H1 (cell line): ENCODE results near the gene RSL24D1. TPM values are rescaled to one million over a fixed set of nuclear protein-coding genes. Genes with fewer than 3 reads are reported as not detected.

ENCODE experiments used
- CTCF ChIA-PET: fragments of 300-600 bp; sonication (Branson Sonifier 250); formaldehyde crosslinking; loops from one replicate; lab custom pipeline; 2021; ENCODE audit not compliant: partially characterized antibody; lab: Charles Lee
- POLR2A ChIA-PET: fragments of 300-600 bp; sonication (Branson Sonifier 250); formaldehyde crosslinking; loops from one replicate; lab custom pipeline; 2021; ENCODE audit warnings: inconsistent platforms; ENCODE audit not compliant: partially characterized antibody; lab: Charles Lee
- DNase-seq, 2 experiments: peaks; one replicate each; pipeline versions ENCODE4 v3.0.0 to v3.0.0-alpha.2; 2010 to 2022; ENCODE audit warnings: low spot score in 2 of 2, low read depth in 1 of 2, mixed read lengths in 1 of 2
- FAIRE-seq: peaks from 2 replicates; lab custom pipeline; 2011; peaks lifted over from hg19 to GRCh38; lab: Jason Lieb, UNC
- H2AFZ ChIP-seq: 2 replicates; pipeline ENCODE4 v1.8.1; 2012; ENCODE audit warnings: low read length, inconsistent platforms
- H2AK5ac ChIP-seq: 2 replicates; pipeline ENCODE4 v1.6.1; 2013; ENCODE audit warnings: low read depth, low read length
- H2BK120ac ChIP-seq: replicated peaks from 2 replicates; pipeline ENCODE3; 2013; ENCODE audit warnings: low read depth, low read length, inconsistent platforms
- H2BK12ac ChIP-seq: 2 replicates; pipeline ENCODE4 v1.6.1; 2013; ENCODE audit warnings: low read depth, low read length
- H2BK15ac ChIP-seq: 2 replicates; pipeline ENCODE4 v1.6.1; 2013; ENCODE audit warnings: low read length
- H2BK20ac ChIP-seq: 2 replicates; pipeline ENCODE4 v1.6.1; 2013; ENCODE audit warnings: low read length
- H2BK5ac ChIP-seq: 2 replicates; pipeline ENCODE4 v1.6.1; 2013; ENCODE audit warnings: low read depth, low read length
- H3K14ac ChIP-seq: 2 replicates; pipeline ENCODE4 v1.6.1; 2013; ENCODE audit warnings: inconsistent platforms; ENCODE audit not compliant: insufficient read length
- H3K18ac ChIP-seq: 2 replicates; pipeline ENCODE4 v1.6.1; 2013; ENCODE audit warnings: low read length; ENCODE audit errors: extremely low read depth
- H3K23ac ChIP-seq: 2 replicates; pipeline ENCODE4 v1.6.1; 2013; ENCODE audit warnings: inconsistent platforms; ENCODE audit not compliant: insufficient read length
- H3K23me2 ChIP-seq: 2 replicates; pipeline ENCODE4 v1.6.1; 2013; ENCODE audit warnings: low read depth, low read length
- H3K27ac ChIP-seq: 2 replicates; pipeline ENCODE4 v1.6.1; 2011; ENCODE audit warnings: low read depth, low read length, inconsistent platforms
- H3K27me3 ChIP-seq, 4 experiments: replicated peaks in 1 of 4; 1 replicate in 1 of 4; 2 replicates in 3 of 4; pipeline versions ENCODE4 v1.6.1 to v1.8.1; 2011 to 2013; ENCODE audit warnings: low read length in 3 of 4, mild to moderate bottlenecking in 3 of 4, inconsistent platforms in 2 of 4, mixed read lengths in 2 of 4, moderate library complexity in 1 of 4; ENCODE audit not compliant: control insufficient read depth in 3 of 4, insufficient read depth in 3 of 4; ENCODE audit errors: extremely low read depth in 1 of 4
- H3K36me3 ChIP-seq, 4 experiments: 2 replicates each; pipeline versions ENCODE4 v1.6.1 to v1.8.1; 2011 to 2013; ENCODE audit warnings: mild to moderate bottlenecking in 4 of 4, low read length in 3 of 4, moderate library complexity in 2 of 4, control low read depth in 1 of 4, inconsistent platforms in 1 of 4; ENCODE audit not compliant: insufficient read depth in 4 of 4, control insufficient read depth in 2 of 4
- H3K4ac ChIP-seq: replicated peaks from 2 replicates; pipeline ENCODE3; 2013; ENCODE audit warnings: low read length, low read depth, mixed read lengths, inconsistent platforms; ENCODE audit not compliant: insufficient read length
- H3K4me1 ChIP-seq, 4 experiments: replicated peaks in 1 of 4; 1 replicate in 1 of 4; 2 replicates in 3 of 4; pipeline versions ENCODE4 v1.6.1 to v1.8.1; 2011 to 2013; ENCODE audit warnings: low read length in 3 of 4, inconsistent platforms in 2 of 4, mixed read lengths in 1 of 4; ENCODE audit not compliant: insufficient read depth in 4 of 4, control insufficient read depth in 3 of 4
- H3K4me2 ChIP-seq, 2 experiments: 2 replicates each; pipeline versions ENCODE4 v1.6.1 to v1.8.1; 2011 to 2013; ENCODE audit warnings: low read depth in 2 of 2, low read length in 2 of 2, control low read depth in 1 of 2, inconsistent platforms in 1 of 2, mild to moderate bottlenecking in 1 of 2; ENCODE audit not compliant: insufficient read depth in 1 of 2
- H3K4me3 ChIP-seq, 4 experiments: fragments of 200-600, 300-600 bp in 1 of 4; sonication (generic), shearing (Covaris generic), sonication (Bioruptor Twin) in 1 of 4; 2 replicates each; pipeline versions ENCODE4 v1.5.1 to v1.8.1; 2011 to 2016; ENCODE audit warnings: low read length in 4 of 4, low read depth in 3 of 4, control low read depth in 2 of 4, inconsistent platforms in 2 of 4, mild to moderate bottlenecking in 2 of 4, mixed read lengths in 1 of 4, moderate library complexity in 1 of 4; ENCODE audit not compliant: insufficient read depth in 2 of 4; ENCODE audit errors: extremely low read depth in 1 of 4
- H3K56ac ChIP-seq: replicated peaks from 2 replicates; pipeline ENCODE3; 2013; ENCODE audit warnings: low read depth, mild to moderate bottlenecking, mixed read lengths, low read length, inconsistent platforms; ENCODE audit not compliant: insufficient read length
- H3K79me1 ChIP-seq: 2 replicates; pipeline ENCODE4 v1.6.1; 2013; ENCODE audit warnings: low read depth, low read length, control low read depth
- H3K79me2 ChIP-seq, 2 experiments: 2 replicates each; pipeline versions ENCODE4 v1.6.1 to v1.8.1; 2012 to 2013; ENCODE audit warnings: low read length in 2 of 2, mild to moderate bottlenecking in 2 of 2, inconsistent platforms in 1 of 2; ENCODE audit not compliant: insufficient read depth in 2 of 2, control insufficient read depth in 1 of 2
- H3K9ac ChIP-seq, 4 experiments: replicated peaks in 1 of 4; 1 replicate in 1 of 4; 2 replicates in 3 of 4; pipeline versions ENCODE4 v1.6.1 to v1.8.1; 2011 to 2013; ENCODE audit warnings: low read depth in 3 of 4, low read length in 3 of 4, control low read depth in 2 of 4, mild to moderate bottlenecking in 2 of 4, moderate library complexity in 2 of 4, inconsistent platforms in 1 of 4; ENCODE audit errors: extremely low read depth in 1 of 4
- H3K9me3 ChIP-seq, 2 experiments: 2 replicates each; pipeline versions ENCODE4 v1.6.1 to v1.8.1; 2012 to 2013; ENCODE audit warnings: mild to moderate bottlenecking in 2 of 2, moderate library complexity in 2 of 2, control low read depth in 1 of 2, inconsistent platforms in 1 of 2, low read depth in 1 of 2, low read length in 1 of 2, mixed read lengths in 1 of 2; ENCODE audit not compliant: insufficient read depth in 2 of 2
- H4K20me1 ChIP-seq, 2 experiments: replicated peaks in 1 of 2; 2 replicates each; pipeline versions ENCODE3 to v1.8.1; 2011 to 2013; ENCODE audit warnings: inconsistent platforms in 2 of 2, low read length in 2 of 2, mild to moderate bottlenecking in 1 of 2; ENCODE audit not compliant: insufficient read depth in 2 of 2, control insufficient read depth in 1 of 2
- H4K5ac ChIP-seq: 2 replicates; pipeline ENCODE4 v1.6.1; 2013; ENCODE audit warnings: low read length, low read depth, mixed read lengths, inconsistent platforms; ENCODE audit not compliant: insufficient read length
- H4K8ac ChIP-seq: 2 replicates; pipeline ENCODE4 v1.8.0; 2013; ENCODE audit warnings: mild to moderate bottlenecking, moderate library complexity, low read length, inconsistent platforms; ENCODE audit not compliant: insufficient read depth; ENCODE audit errors: extremely low read depth
- H4K91ac ChIP-seq: replicated peaks from 2 replicates; pipeline ENCODE3; 2013; ENCODE audit warnings: low read length, mixed read lengths, inconsistent platforms; ENCODE audit not compliant: insufficient read length
- ASH2L ChIP-seq: fragments of 200-600, 300-600 bp; sonication (generic); IDR thresholded peaks from one replicate; pipeline ENCODE4 v1.7.1; 2017; ENCODE audit warnings: low read length
- BCL11A ChIP-seq, 2 experiments: IDR thresholded peaks; one replicate each; pipeline ENCODE4 v1.6.1; 2011; ENCODE audit warnings: low read depth in 2 of 2, low read length in 2 of 2, mild to moderate bottlenecking in 2 of 2
- CBX8 ChIP-seq: fragments of 300-800, 300-1000 bp; sonication (generic); IDR thresholded peaks from 2 replicates; pipeline ENCODE4 v1.7.1; 2016; ENCODE audit warnings: low read depth, low read length, borderline replicate concordance
- CHD1 ChIP-seq: IDR thresholded peaks from 2 replicates; pipeline ENCODE4 v1.6.1; 2012; ENCODE audit warnings: low read depth, low read length, improper control_type of control experiment
- CREB1 ChIP-seq: IDR thresholded peaks from 2 replicates; pipeline ENCODE4 v1.6.1; 2012; ENCODE audit warnings: inconsistent platforms
- CTBP2 ChIP-seq: IDR thresholded peaks from 2 replicates; pipeline ENCODE4 v1.7.0; 2011; ENCODE audit warnings: borderline replicate concordance, mild to moderate bottlenecking, moderate library complexity, mixed read lengths, low read length; ENCODE audit not compliant: insufficient read depth, insufficient read length
- EP300 ChIP-seq, 2 experiments: IDR thresholded peaks; 1 replicate in 1 of 2; 2 replicates in 1 of 2; pipeline ENCODE4 v1.6.1; 2011 to 2012; ENCODE audit warnings: low read depth in 2 of 2, low read length in 2 of 2, mild to moderate bottlenecking in 2 of 2, borderline replicate concordance in 1 of 2, inconsistent platforms in 1 of 2, moderate library complexity in 1 of 2
- PHF8 ChIP-seq: fragments of 200-600 bp; sonication (generic); conservative IDR thresholded peaks from 2 replicates; pipeline ENCODE4 v1.7.1; 2012; ENCODE audit warnings: low read depth, mild to moderate bottlenecking, inconsistent platforms, low read length, moderate library complexity
- SIN3A ChIP-seq, 2 experiments: IDR thresholded peaks in 1 of 2; conservative IDR thresholded peaks in 1 of 2; 2 replicates each; pipeline ENCODE4 v1.6.1; 2011 to 2012; ENCODE audit warnings: low read length in 2 of 2, improper control_type of control experiment in 1 of 2, low read depth in 1 of 2, mild to moderate bottlenecking in 1 of 2
- SP2 ChIP-seq: IDR thresholded peaks from 2 replicates; pipeline ENCODE4 v1.6.1; 2012; ENCODE audit warnings: mild to moderate bottlenecking, low read length, inconsistent platforms
- USF2 ChIP-seq: IDR thresholded peaks from 2 replicates; pipeline ENCODE4 v1.6.1; 2011; ENCODE audit warnings: low read length, improper control_type of control experiment
- ZNF274 ChIP-seq: IDR thresholded peaks from 2 replicates; pipeline ENCODE4 v1.7.0; 2012; ENCODE audit warnings: low read length, borderline replicate concordance; ENCODE audit errors: extremely low read depth
- WGBS, 2 experiments: shearing (Covaris generic) in 1 of 2; methylation state at CpG; one replicate each; pipeline versions ENCODE4 v1.1.6 to v1.1.7; 2013 to 2015; ENCODE audit warnings: low lambda C conversion rate in 2 of 2, mixed read lengths in 2 of 2, inconsistent platforms in 1 of 2, low coverage in 1 of 2, missing lambda C conversion rate in 1 of 2; ENCODE audit not compliant: insufficient replicate concordance in 2 of 2, insufficient coverage in 1 of 2, insufficient read length in 1 of 2; ENCODE audit errors: extremely low coverage in 1 of 2, missing lambda C conversion rate in 1 of 2; 5-methylcytosine and 5-hydroxymethylcytosine counted together
- polyA plus RNA-seq, 7 experiments: library from polyadenylated mRNA; depleted of rRNA in 3 of 7; stranded (reverse) in 5 of 7; unstranded in 2 of 7; fragments of >200 nt in 5 of 7; fragments of 200-250 nt in 2 of 7; gene quantifications; 1 replicate in 5 of 7; 2 replicates in 1 of 7; 4 replicates in 1 of 7; pipeline versions ENCODE4 v1.2.1 to v1.2.3, GENCODE V29; 2011 to 2013; ENCODE audit warnings: missing spikeins in 2 of 7, mixed read lengths in 2 of 7
- total RNA-seq: library from RNA; stranded (reverse); fragmentation: NEBNext Ultra II Directional; extraction: Animal tissue kit (Norgen Biotek cat#: 25700); gene quantifications from 2 replicates; pipeline ENCODE4 v1.2.1, GENCODE V29; 2021

RSL24D1 gene
- total and polyA plus RNA-seq, 2 of the 8 experiments (the other 6 are each of a cell fraction or from before 2014, with no cell fraction given) = 45.7 to 130 TPM

GRCh38 chr15:55230953-55231352, 34.2 kb upstream of the RSL24D1 start:
- Histone ChIP-seq H3K9me3 (no peaks in the 10 kb centered on the region), H3K56ac (no peak overlapping the region), H3K4me2 (no peak overlapping the region), H3K23me2 (no peaks in the 10 kb centered on the region), H3K4ac (no peak overlapping the region), H2BK20ac (no peak overlapping the region), H2AFZ (no peak overlapping the region), H4K91ac (no peak overlapping the region), H2BK5ac (no peak overlapping the region), H3K4me1 (no peaks in the 10 kb centered on the region), H3K9ac (no peak overlapping the region), H3K18ac (no peak overlapping the region), H3K79me2 (no peaks in the 10 kb centered on the region), H2BK12ac (no peak overlapping the region), H3K14ac (no peak overlapping the region), H4K20me1 (no peaks in the 10 kb centered on the region), H2AK5ac (no peak overlapping the region), H3K36me3 (no peaks in the 10 kb centered on the region), H2BK15ac (no peak overlapping the region), H3K79me1 (no peaks in the 10 kb centered on the region), H2BK120ac (no peak overlapping the region), H3K23ac (no peak overlapping the region), H3K27ac (no peak overlapping the region), H3K4me3 (no peak overlapping the region), H3K27me3 (no peaks in the 10 kb centered on the region), H4K5ac (no peak overlapping the region), H4K8ac (no peak overlapping the region)
- 96% methylated on average over 1 of the region's 1 CpG; no CpG with 5 or more reads in 1 of the 2 experiments for WGBS, 2 experiments
- DNase-seq (no peak), FAIRE-seq (no peak)
- ChIA-PET POLR2A (no interaction called here), CTCF (interaction anchor here (1.0 kb wide), 1 partner anchor 20 kb away, joined by 3 read pairs; no protein-coding TSS in a partner anchor)
- TF ChIP-seq USF2 = no peak
- no peak for TF ChIP-seq CHD1
- no peak for TF ChIP-seq ZNF274
- TF ChIP-seq BCL11A (IDR thresholded peaks at IDR 0.05; ENCODE audit: low read depth in 2 of 2, low read length in 2 of 2) = no peak
- TF ChIP-seq ASH2L = no peak
- TF ChIP-seq CREB1 = no peak
- TF ChIP-seq SP2 = no peak
- no peak for TF ChIP-seq EP300 (IDR thresholded peaks at IDR 0.05; ENCODE audit: borderline replicate concordance in 1 of 2, low read depth in 2 of 2, low read length in 2 of 2)
- no peak for TF ChIP-seq SIN3A (conservative IDR thresholded peaks at IDR 0.05 in 1 of 2, IDR thresholded peaks at IDR 0.05 in 1 of 2; ENCODE audit: low read depth in 1 of 2, low read length in 2 of 2)
- no peak for TF ChIP-seq PHF8
- no peak for TF ChIP-seq CTBP2
- no peak for TF ChIP-seq CBX8
